OCI-LY3 (cell line): ENCODE results near the gene LTC4S.

Experiments
- EZH2phosphoT487 ChIP-seq: fragments of 200-600 bp; shearing (Covaris generic); IDR thresholded peaks from 2 replicates; pipeline ENCODE4 v1.6.1; 2018; ENCODE audit warnings: antibody characterized with exemption, mixed run types, low read depth
- TF ChIP-seq, protein P1 (sequence below): fragments of 200-600, 300-600 bp; sonication (generic); IDR thresholded peaks from 2 replicates; pipeline ENCODE4 v1.5.1; 2014; ENCODE audit warnings: antibody characterized with exemption, low read length, low read depth

DNA sequence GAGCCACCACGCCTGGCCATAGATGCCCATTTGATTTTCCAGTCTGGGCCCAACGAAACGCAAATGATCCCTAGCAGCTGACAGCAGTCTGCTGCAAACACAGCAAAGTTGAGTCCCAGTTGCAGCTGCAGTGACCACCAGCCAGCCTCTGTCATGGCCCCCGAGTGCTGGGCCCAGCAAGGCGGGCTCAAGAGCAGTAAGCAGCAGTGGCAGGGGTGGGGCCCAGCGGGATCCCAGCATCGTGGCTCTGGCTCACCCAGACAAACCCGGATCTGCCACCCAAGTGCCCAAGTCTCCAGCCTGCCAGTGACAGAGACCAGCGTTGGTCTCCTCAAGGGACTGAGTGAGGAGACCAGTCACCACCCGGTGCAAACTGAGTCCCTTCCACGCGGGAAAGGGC is 6.9 kb upstream of the LTC4S start:
- TF ChIP-seq, protein P1, sequence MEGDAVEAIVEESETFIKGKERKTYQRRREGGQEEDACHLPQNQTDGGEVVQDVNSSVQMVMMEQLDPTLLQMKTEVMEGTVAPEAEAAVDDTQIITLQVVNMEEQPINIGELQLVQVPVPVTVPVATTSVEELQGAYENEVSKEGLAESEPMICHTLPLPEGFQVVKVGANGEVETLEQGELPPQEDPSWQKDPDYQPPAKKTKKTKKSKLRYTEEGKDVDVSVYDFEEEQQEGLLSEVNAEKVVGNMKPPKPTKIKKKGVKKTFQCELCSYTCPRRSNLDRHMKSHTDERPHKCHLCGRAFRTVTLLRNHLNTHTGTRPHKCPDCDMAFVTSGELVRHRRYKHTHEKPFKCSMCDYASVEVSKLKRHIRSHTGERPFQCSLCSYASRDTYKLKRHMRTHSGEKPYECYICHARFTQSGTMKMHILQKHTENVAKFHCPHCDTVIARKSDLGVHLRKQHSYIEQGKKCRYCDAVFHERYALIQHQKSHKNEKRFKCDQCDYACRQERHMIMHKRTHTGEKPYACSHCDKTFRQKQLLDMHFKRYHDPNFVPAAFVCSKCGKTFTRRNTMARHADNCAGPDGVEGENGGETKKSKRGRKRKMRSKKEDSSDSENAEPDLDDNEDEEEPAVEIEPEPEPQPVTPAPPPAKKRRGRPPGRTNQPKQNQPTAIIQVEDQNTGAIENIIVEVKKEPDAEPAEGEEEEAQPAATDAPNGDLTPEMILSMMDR: no peak
- no peak for TF ChIP-seq EZH2phosphoT487
